Muscle layer of duodenum (tissue), 2 donors: ENCODE measurements around the gene ECE1.
A peak's percentile ranks its signal among the peaks of the same experiment; 100 is the strongest.
"Not testable (repeated sequence)": the region's sequence is repeated elsewhere in the genome, so short reads cannot be mapped to it uniquely, and the experiment has no call there.

Source experiments
- H3K27ac ChIP-seq: one replicate; pipeline ENCODE4 v1.7.0; 2013; ENCODE audit warnings: mild to moderate bottlenecking, low read length
- H3K27me3 ChIP-seq: one replicate; pipeline ENCODE4 v1.7.0; 2013; ENCODE audit warnings: low read depth, mild to moderate bottlenecking, control low read depth, low read length
- H3K36me3 ChIP-seq, 2 donors: one replicate each; pipeline ENCODE4 v1.7.0; 2013; ENCODE audit warnings: low read length in 2 of 2, control low read depth in 1 of 2, mild to moderate bottlenecking in 1 of 2; ENCODE audit not compliant: insufficient read depth in 2 of 2, control insufficient read depth in 1 of 2
- H3K4me1 ChIP-seq, 2 donors: one replicate each; pipeline ENCODE4 v1.7.0; 2013; ENCODE audit warnings: low read length in 2 of 2, mild to moderate bottlenecking in 2 of 2, control low read depth in 1 of 2, moderate library complexity in 1 of 2; ENCODE audit not compliant: insufficient read depth in 2 of 2, control insufficient read depth in 1 of 2
- H3K4me3 ChIP-seq, 2 donors: one replicate each; pipeline ENCODE4 v1.7.0; 2013; ENCODE audit warnings: low read length in 2 of 2, low read depth in 1 of 2, mild to moderate bottlenecking in 1 of 2
- H3K9me3 ChIP-seq, 2 donors: one replicate each; pipeline ENCODE4 v1.7.0; 2013; ENCODE audit warnings: low read length in 2 of 2, control low read depth in 1 of 2, mild to moderate bottlenecking in 1 of 2; ENCODE audit not compliant: control insufficient read depth in 1 of 2
- donor health status: healthy.

Gene ECE1

GRCh38 chr1:21284206-21285054 is 5.8 kb downstream of the ECE1 start:
- H3K27ac ChIP-seq = no peak overlapping the region
- H3K27me3 ChIP-seq = no peaks in the 10 kb centered on the region
- H3K36me3 ChIP-seq = peaks cover 0 to 6% of the 10 kb centered on the region in 2 donors
- H3K4me3 ChIP-seq = no peak overlapping the region
- H3K9me3 ChIP-seq = no peaks in the 10 kb centered on the region
- peaks cover 3 to 13% of the 10 kb centered on the region in 2 donors for H3K4me1 ChIP-seq

- H3K36me3 ChIP-seq = peaks cover 0 to 6% of the 10 kb centered on the region in 2 donors
- no peaks in the 10 kb centered on the region for H3K27me3 ChIP-seq
- no peaks in the 10 kb centered on the region for H3K9me3 ChIP-seq
- H3K4me1 ChIP-seq = peaks cover 5 to 17% of the 10 kb centered on the region in 2 donors
- H3K4me3 ChIP-seq = no peak overlapping the region
- H3K27ac ChIP-seq = no peak overlapping the region
Measured at GRCh38 chr1:21283524-21283923, 6.7 kb downstream of the ECE1 start.

GRCh38 chr1:21282020-21282419 is 8.2 kb downstream of the ECE1 start:
- not testable (repeated sequence) for H3K27ac ChIP-seq, H3K4me3 ChIP-seq, H3K9me3 ChIP-seq, H3K27me3 ChIP-seq
- H3K4me1 ChIP-seq = peaks cover 7 to 29% of the 10 kb centered on the region in 2 donors
- H3K36me3 ChIP-seq = peaks cover 2 to 12% of the 10 kb centered on the region in 2 donors

GRCh38 chr1:21280482-21280881 is 9.8 kb downstream of the ECE1 start:
- Histone ChIP-seq H3K27ac (peak overlapping the region; percentile 76), H3K9me3 (no peaks in the 10 kb centered on the region), H3K4me1 (peaks cover 7 to 31% of the 10 kb centered on the region in 2 donors), H3K4me3 (no peak overlapping the region), H3K27me3 (no peaks in the 10 kb centered on the region), H3K36me3 (peaks cover 6 to 12% of the 10 kb centered on the region in 2 donors)

- H3K27ac ChIP-seq = peak overlapping the region; percentile 76
- H3K4me3 ChIP-seq = no peak overlapping the region
- H3K27me3 ChIP-seq = no peaks in the 10 kb centered on the region
- no peaks in the 10 kb centered on the region for H3K9me3 ChIP-seq
- peaks cover 6 to 12% of the 10 kb centered on the region in 2 donors for H3K36me3 ChIP-seq
- peaks cover 4 to 31% of the 10 kb centered on the region in 2 donors for H3K4me1 ChIP-seq
Measured at GRCh38 chr1:21280011-21280471, 10.2 kb downstream of the ECE1 start.

- H3K27me3 ChIP-seq = no peaks in the 10 kb centered on the region
- peak overlapping the region in 1 of 2 donors; percentile 16 for H3K4me3 ChIP-seq
- peaks cover 6 to 12% of the 10 kb centered on the region in 2 donors for H3K36me3 ChIP-seq
- H3K9me3 ChIP-seq = no peaks in the 10 kb centered on the region
- H3K4me1 ChIP-seq = peaks cover 4 to 31% of the 10 kb centered on the region in 2 donors
- peak overlapping the region; percentile 76 for H3K27ac ChIP-seq
Measured at GRCh38 chr1:21278860-21279845, 11.1 kb downstream of the ECE1 start.

- no peak overlapping the region for H3K4me3 ChIP-seq
- H3K36me3 ChIP-seq = peaks cover 6% of the 10 kb centered on the region in 2 donors
- H3K4me1 ChIP-seq = peaks cover 4 to 37% of the 10 kb centered on the region in 2 donors
- H3K27me3 ChIP-seq = no peaks in the 10 kb centered on the region
- H3K9me3 ChIP-seq = no peaks in the 10 kb centered on the region
- peak overlapping the region; percentile 76 for H3K27ac ChIP-seq
Measured at GRCh38 chr1:21278208-21278859, 11.9 kb downstream of the ECE1 start.

- Histone ChIP-seq H3K27me3 (no peaks in the 10 kb centered on the region), H3K27ac (no peak overlapping the region), H3K4me3 (no peak overlapping the region), H3K9me3 (no peaks in the 10 kb centered on the region), H3K4me1 (peaks cover 4 to 37% of the 10 kb centered on the region in 2 donors), H3K36me3 (peaks cover 13 to 15% of the 10 kb centered on the region in 2 donors)
Measured at GRCh38 chr1:21277180-21277579, 13.1 kb downstream of the ECE1 start.

- peaks cover 0 to 22% of the 10 kb centered on the region in 2 donors for H3K4me1 ChIP-seq
- H3K27me3 ChIP-seq = no peaks in the 10 kb centered on the region
- H3K4me3 ChIP-seq = no peak overlapping the region
- no peak overlapping the region for H3K27ac ChIP-seq
- no peaks in the 10 kb centered on the region for H3K9me3 ChIP-seq
- peaks cover 23 to 56% of the 10 kb centered on the region in 2 donors for H3K36me3 ChIP-seq
Measured at GRCh38 chr1:21272540-21272939, 17.7 kb downstream of the ECE1 start.

GRCh38 chr1:21271550-21271949 is 18.7 kb downstream of the ECE1 start:
- Histone ChIP-seq H3K4me1 (peaks cover 0 to 15% of the 10 kb centered on the region in 2 donors), H3K27me3 (no peaks in the 10 kb centered on the region), H3K4me3 (no peak overlapping the region), H3K9me3 (no peaks in the 10 kb centered on the region), H3K27ac (no peak overlapping the region), H3K36me3 (peaks cover 25 to 51% of the 10 kb centered on the region in 2 donors)
